Mesendoderm (in vitro differentiated cells): ENCODE data around the gene PIWIL4.

Experiments used
- DNase-seq: peaks from one replicate; pipeline ENCODE4 v3.0.0; 2013
- H2AK5ac ChIP-seq: 2 replicates; pipeline ENCODE4 v1.6.1; 2013; ENCODE audit warnings: low read length, inconsistent platforms
- H2BK120ac ChIP-seq: 2 replicates; pipeline ENCODE4 v1.6.1; 2013; ENCODE audit warnings: low read depth, mild to moderate bottlenecking, low read length, moderate library complexity, mixed read lengths
- H2BK15ac ChIP-seq: replicated peaks from 2 replicates; pipeline ENCODE4 v1.6.1; 2013; ENCODE audit warnings: low read depth, mild to moderate bottlenecking, moderate library complexity
- H2BK5ac ChIP-seq: 2 replicates; pipeline ENCODE4 v1.6.1; 2013; ENCODE audit warnings: low read length, inconsistent platforms
- H3K18ac ChIP-seq: 2 replicates; pipeline ENCODE4 v1.6.1; 2013; ENCODE audit warnings: mild to moderate bottlenecking, low read length, mixed read lengths
- H3K23ac ChIP-seq: one replicate; pipeline ENCODE4 v1.6.1; 2013; ENCODE audit warnings: low read length
- H3K27ac ChIP-seq: 2 replicates; pipeline ENCODE4 v1.5.1; 2013; ENCODE audit warnings: low read depth, mild to moderate bottlenecking, inconsistent platforms, low read length, moderate library complexity
- H3K27me3 ChIP-seq: 2 replicates; pipeline ENCODE4 v1.6.1; 2013; ENCODE audit warnings: low read length, control low read depth, mild to moderate bottlenecking, inconsistent platforms; ENCODE audit not compliant: insufficient read depth, poor library complexity
- H3K36me3 ChIP-seq: 2 replicates; pipeline ENCODE4 v1.6.1; 2013; ENCODE audit warnings: low read length, inconsistent platforms; ENCODE audit not compliant: control insufficient read depth, insufficient read depth
- H3K4ac ChIP-seq: one replicate; pipeline ENCODE4 v1.6.1; 2013; ENCODE audit warnings: low read depth, mild to moderate bottlenecking, low read length, moderate library complexity
- H3K4me1 ChIP-seq: 2 replicates; pipeline ENCODE4 v1.6.1; 2013; ENCODE audit warnings: low read depth, low read length, inconsistent platforms; ENCODE audit not compliant: control insufficient read depth
- H3K4me2 ChIP-seq: 2 replicates; pipeline ENCODE4 v1.6.1; 2013; ENCODE audit warnings: low read length
- H3K4me3 ChIP-seq: 2 replicates; pipeline ENCODE4 v1.5.1; 2013; ENCODE audit warnings: mild to moderate bottlenecking, low read length
- H3K56ac ChIP-seq: one replicate; pipeline ENCODE4 v1.6.1; 2013; ENCODE audit warnings: low read length
- H3K79me1 ChIP-seq: 2 replicates; pipeline ENCODE4 v1.6.1; 2013; ENCODE audit warnings: low read length, inconsistent platforms
- H3K79me2 ChIP-seq: 2 replicates; pipeline ENCODE4 v1.6.1; 2013; ENCODE audit warnings: mild to moderate bottlenecking, low read length; ENCODE audit not compliant: control insufficient read depth, insufficient read depth
- H3K9ac ChIP-seq: 2 replicates; pipeline ENCODE4 v1.6.1; 2013; ENCODE audit warnings: low read length, inconsistent platforms
- H4K5ac ChIP-seq: one replicate; pipeline ENCODE4 v1.6.1; 2013; ENCODE audit warnings: low read length
- H4K8ac ChIP-seq: one replicate; pipeline ENCODE4 v1.6.1; 2013; ENCODE audit warnings: low read depth, mild to moderate bottlenecking, control low read depth, low read length, moderate library complexity
- WGBS: extraction: QIAGEN DNeasy Blood & Tissue Kit; methylation state at CpG from one replicate; pipeline ENCODE4 v1.1.7; 2013; ENCODE audit warnings: low lambda C conversion rate, missing lambda C conversion rate; ENCODE audit not compliant: insufficient coverage; ENCODE audit errors: extremely low coverage; 5-methylcytosine and 5-hydroxymethylcytosine counted together

The PIWIL4 gene

GRCh38 chr11:94558932-94559331 lies 8.2 kb upstream of the PIWIL4 start:
- H2AK5ac ChIP-seq: no peak overlapping the region
- no peaks in the 10 kb centered on the region for H3K27me3 ChIP-seq
- no peak overlapping the region for H3K9ac ChIP-seq
- WGBS: no CpG with 5 or more reads among the region's 4 CpGs
- no peak overlapping the region for H2BK120ac ChIP-seq
- H3K4me1 ChIP-seq: no peaks in the 10 kb centered on the region
- no peaks in the 10 kb centered on the region for H3K79me2 ChIP-seq
- H3K4me3 ChIP-seq: no peak overlapping the region
- no peak overlapping the region for H3K56ac ChIP-seq
- H3K18ac ChIP-seq: no peak overlapping the region
- H3K79me1 ChIP-seq: no peaks in the 10 kb centered on the region
- H3K27ac ChIP-seq: no peak overlapping the region
- H3K4me2 ChIP-seq: no peak overlapping the region
- H4K5ac ChIP-seq: no peak overlapping the region
- no peaks in the 10 kb centered on the region for H3K36me3 ChIP-seq
- H2BK15ac ChIP-seq: no peak overlapping the region
- H4K8ac ChIP-seq: no peak overlapping the region
- no peak for DNase-seq
- H2BK5ac ChIP-seq: no peak overlapping the region
- no peak overlapping the region for H3K4ac ChIP-seq
- no peak overlapping the region for H3K23ac ChIP-seq

- WGBS: no CpG with 5 or more reads among the region's 2 CpGs
- Histone ChIP-seq H3K18ac (no peak overlapping the region), H4K8ac (no peak overlapping the region), H3K9ac (no peak overlapping the region), H3K79me1 (no peaks in the 10 kb centered on the region), H3K4me2 (no peak overlapping the region), H2BK15ac (no peak overlapping the region), H2BK120ac (no peak overlapping the region), H3K4me1 (no peaks in the 10 kb centered on the region), H3K56ac (no peak overlapping the region), H3K4me3 (no peak overlapping the region), H3K4ac (no peak overlapping the region), H3K36me3 (no peaks in the 10 kb centered on the region), H3K27me3 (no peaks in the 10 kb centered on the region), H3K27ac (no peak overlapping the region), H3K79me2 (no peaks in the 10 kb centered on the region), H4K5ac (no peak overlapping the region), H3K23ac (no peak overlapping the region), H2AK5ac (no peak overlapping the region), H2BK5ac (no peak overlapping the region)
- DNase-seq: no peak
Measured at GRCh38 chr11:94559361-94559760, 7.8 kb upstream of the PIWIL4 start.

- H4K8ac ChIP-seq: no peak overlapping the region
- no peaks in the 10 kb centered on the region for H3K27me3 ChIP-seq
- H3K4ac ChIP-seq: no peak overlapping the region
- no peak overlapping the region for H2AK5ac ChIP-seq
- no peaks in the 10 kb centered on the region for H3K79me2 ChIP-seq
- H3K36me3 ChIP-seq: no peaks in the 10 kb centered on the region
- no peak overlapping the region for H3K4me3 ChIP-seq
- H3K4me2 ChIP-seq: no peak overlapping the region
- peak; percentile 53 for DNase-seq
- no peak overlapping the region for H3K27ac ChIP-seq
- no peak overlapping the region for H4K5ac ChIP-seq
- H3K18ac ChIP-seq: no peak overlapping the region
- H3K23ac ChIP-seq: no peak overlapping the region
- no peaks in the 10 kb centered on the region for H3K4me1 ChIP-seq
- no CpG with 5 or more reads among the region's 3 CpGs for WGBS
- H3K56ac ChIP-seq: no peak overlapping the region
- no peak overlapping the region for H2BK120ac ChIP-seq
- no peak overlapping the region for H2BK5ac ChIP-seq
- no peaks in the 10 kb centered on the region for H3K79me1 ChIP-seq
- no peak overlapping the region for H3K9ac ChIP-seq
- no peak overlapping the region for H2BK15ac ChIP-seq
Measured at GRCh38 chr11:94560834-94561233, 6.3 kb upstream of the PIWIL4 start.

GRCh38 chr11:94563176-94563847 lies 3.9 kb upstream of the PIWIL4 start:
- no peak overlapping the region for H2BK120ac ChIP-seq
- WGBS: 100% methylated on average over 1 of the region's 4 CpGs
- H3K79me2 ChIP-seq: no peaks in the 10 kb centered on the region
- H3K4me1 ChIP-seq: no peaks in the 10 kb centered on the region
- H3K23ac ChIP-seq: no peak overlapping the region
- H3K27me3 ChIP-seq: no peaks in the 10 kb centered on the region
- H4K8ac ChIP-seq: no peak overlapping the region
- no peak overlapping the region for H3K27ac ChIP-seq
- no peak overlapping the region for H3K18ac ChIP-seq
- no peaks in the 10 kb centered on the region for H3K79me1 ChIP-seq
- H3K4me2 ChIP-seq: no peak overlapping the region
- H3K9ac ChIP-seq: no peak overlapping the region
- no peak overlapping the region for H2BK15ac ChIP-seq
- H4K5ac ChIP-seq: no peak overlapping the region
- no peak overlapping the region for H3K4me3 ChIP-seq
- peak; percentile 67 for DNase-seq
- no peak overlapping the region for H3K4ac ChIP-seq
- no peaks in the 10 kb centered on the region for H3K36me3 ChIP-seq
- no peak overlapping the region for H2BK5ac ChIP-seq
- H3K56ac ChIP-seq: no peak overlapping the region
- no peak overlapping the region for H2AK5ac ChIP-seq

- WGBS: no CpG with 5 or more reads among the region's 8 CpGs
- no peak overlapping the region for H3K4me3 ChIP-seq
Measured at GRCh38 chr11:94563848-94564467, 3.2 kb upstream of the PIWIL4 start.

GRCh38 chr11:94568200-94568599 lies 1.0 kb downstream of the PIWIL4 start:
- Histone ChIP-seq H3K36me3 (no peaks in the 10 kb centered on the region), H4K5ac (no peak overlapping the region), H3K79me1 (no peaks in the 10 kb centered on the region), H3K4me1 (no peaks in the 10 kb centered on the region), H3K56ac (no peak overlapping the region), H3K23ac (no peak overlapping the region), H3K27me3 (no peaks in the 10 kb centered on the region), H3K4me3 (no peak overlapping the region), H3K4ac (no peak overlapping the region), H2BK5ac (no peak overlapping the region), H4K8ac (no peak overlapping the region), H3K79me2 (no peaks in the 10 kb centered on the region), H2BK15ac (no peak overlapping the region), H2BK120ac (no peak overlapping the region), H3K27ac (no peak overlapping the region), H2AK5ac (no peak overlapping the region), H3K4me2 (no peak overlapping the region), H3K9ac (no peak overlapping the region), H3K18ac (no peak overlapping the region)
- DNase-seq: no peak
- WGBS: no CpG with 5 or more reads among the region's 5 CpGs

More at GRCh38 chr11:94563848-94564467, 3.2 kb upstream of the PIWIL4 start:
- Histone ChIP-seq H3K36me3 (no peaks in the 10 kb centered on the region), H2BK120ac (no peak overlapping the region), H2BK5ac (no peak overlapping the region), H4K5ac (no peak overlapping the region), H3K23ac (no peak overlapping the region), H2BK15ac (no peak overlapping the region), H3K27ac (no peak overlapping the region), H3K9ac (no peak overlapping the region), H3K4me2 (no peak overlapping the region), H3K79me2 (no peaks in the 10 kb centered on the region), H3K56ac (no peak overlapping the region), H2AK5ac (no peak overlapping the region), H3K27me3 (no peaks in the 10 kb centered on the region), H3K18ac (no peak overlapping the region), H4K8ac (no peak overlapping the region), H3K79me1 (no peaks in the 10 kb centered on the region), H3K4ac (no peak overlapping the region), H3K4me1 (no peaks in the 10 kb centered on the region)
- DNase-seq: no peak
